Measurements from ENCODE around the gene PIGP.
"Not testable (repeated sequence)": the region's sequence is repeated elsewhere in the genome, so short reads cannot be mapped to it uniquely, and the experiment has no call there.

Gene PIGP

GRCh38 chr21:37072988-37073416, at the start of gene PIGP, which contains the start of gene TTC3:
Gene PIGP (minus strand): TSS chr21:37073071. CDS start chr21:37072515, 556 bp downstream.
Gene TTC3 (plus strand): TSS chr21:37073254. CDS start chr21:37087258, 14,004 bp downstream.
- TF ChIP-seq EZH2phosphoT487 (IDR thresholded peaks at IDR 0.05; ENCODE audit: low read depth): no peak
- TF ChIP-seq, protein P1, sequence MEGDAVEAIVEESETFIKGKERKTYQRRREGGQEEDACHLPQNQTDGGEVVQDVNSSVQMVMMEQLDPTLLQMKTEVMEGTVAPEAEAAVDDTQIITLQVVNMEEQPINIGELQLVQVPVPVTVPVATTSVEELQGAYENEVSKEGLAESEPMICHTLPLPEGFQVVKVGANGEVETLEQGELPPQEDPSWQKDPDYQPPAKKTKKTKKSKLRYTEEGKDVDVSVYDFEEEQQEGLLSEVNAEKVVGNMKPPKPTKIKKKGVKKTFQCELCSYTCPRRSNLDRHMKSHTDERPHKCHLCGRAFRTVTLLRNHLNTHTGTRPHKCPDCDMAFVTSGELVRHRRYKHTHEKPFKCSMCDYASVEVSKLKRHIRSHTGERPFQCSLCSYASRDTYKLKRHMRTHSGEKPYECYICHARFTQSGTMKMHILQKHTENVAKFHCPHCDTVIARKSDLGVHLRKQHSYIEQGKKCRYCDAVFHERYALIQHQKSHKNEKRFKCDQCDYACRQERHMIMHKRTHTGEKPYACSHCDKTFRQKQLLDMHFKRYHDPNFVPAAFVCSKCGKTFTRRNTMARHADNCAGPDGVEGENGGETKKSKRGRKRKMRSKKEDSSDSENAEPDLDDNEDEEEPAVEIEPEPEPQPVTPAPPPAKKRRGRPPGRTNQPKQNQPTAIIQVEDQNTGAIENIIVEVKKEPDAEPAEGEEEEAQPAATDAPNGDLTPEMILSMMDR (IDR thresholded peaks at IDR 0.05; ENCODE audit: low read depth, low read length): no peak
- peak within 1 kb of the TSS; percentile 91 for H3K4me2 ChIP-seq (ENCODE audit: low read length)
- peak within 1 kb of the TSS; percentile 23 for H2AFZ ChIP-seq (ENCODE audit: low read depth, low read length)
- peak within 1 kb of the TSS; percentile 69 for H3K27ac ChIP-seq (ENCODE audit: low read length)
- no peaks in the 10 kb centered on the region for H3K9me3 ChIP-seq (ENCODE audit: insufficient read depth, low read length)
- peaks cover 59% of the 10 kb centered on the region for H3K79me2 ChIP-seq (ENCODE audit: low read length)
- peak within 1 kb of the TSS; percentile 78 for H3K9ac ChIP-seq (ENCODE audit: low read length)
- peaks cover 26% of the 10 kb centered on the region for H4K20me1 ChIP-seq (ENCODE audit: insufficient read depth, low read length)
- peak within 1 kb of the TSS; percentile 87 for H3K4me3 ChIP-seq (ENCODE audit: low read length)
- H3K36me3 ChIP-seq (replicated peaks; ENCODE audit: low read depth, low read length): peaks cover 9% of the 10 kb centered on the region
- no peaks in the 10 kb centered on the region for H3K27me3 ChIP-seq (ENCODE audit: low read depth, low read length)
- peaks cover 17% of the 10 kb centered on the region; the same call in 1 of the 2 replicates for H3K4me1 ChIP-seq (ENCODE audit: low read length)

DNA sequence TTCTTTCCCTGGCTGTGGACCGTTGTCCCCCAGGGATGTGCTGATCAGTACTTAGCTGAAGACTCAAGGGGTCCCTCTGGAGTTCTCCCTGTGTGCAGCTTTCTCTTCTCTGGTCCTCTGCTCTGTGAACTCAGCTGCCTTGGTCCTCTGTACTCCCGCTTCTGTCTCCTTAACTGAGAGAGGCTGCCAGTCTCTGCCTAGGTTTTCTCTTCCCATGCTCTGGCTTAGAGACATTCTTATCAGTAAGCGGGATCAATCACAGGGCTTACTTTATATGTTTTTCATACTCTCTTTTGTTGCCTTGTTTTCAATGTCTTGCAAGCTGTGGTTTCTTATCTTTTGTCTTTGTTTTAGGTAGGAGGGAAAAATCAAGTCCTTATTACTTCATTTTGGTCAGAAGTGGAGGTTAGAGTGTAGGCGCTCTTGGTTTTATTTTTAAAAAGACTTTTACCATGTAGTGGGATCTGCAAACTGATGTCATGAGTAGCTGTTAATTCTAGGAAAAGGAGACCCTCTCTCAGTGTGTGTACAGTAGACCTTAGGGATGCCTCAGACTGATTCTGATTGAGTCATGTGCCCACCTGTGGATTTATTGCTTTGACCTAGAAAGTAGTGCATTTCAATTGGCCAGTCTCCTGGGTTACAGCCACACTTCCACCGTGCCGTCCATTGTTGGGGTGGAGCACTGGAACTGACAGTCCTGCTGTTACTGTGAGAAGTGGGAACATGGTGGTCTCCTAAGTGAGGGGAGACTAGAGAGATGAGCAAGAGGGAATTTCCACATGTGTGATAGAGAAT, 46.7 kb upstream of the PIGP start:
- H3K27ac ChIP-seq (ENCODE audit: low read length): no peak overlapping the region
- TF ChIP-seq, protein P1 (IDR thresholded peaks at IDR 0.05; ENCODE audit: low read depth, low read length): no peak
- TF ChIP-seq EZH2phosphoT487 (IDR thresholded peaks at IDR 0.05; ENCODE audit: low read depth): no peak
- H3K4me2 ChIP-seq (ENCODE audit: low read length): no peak overlapping the region
- H3K4me1 ChIP-seq (ENCODE audit: low read length): no peaks in the 10 kb centered on the region
- no peaks in the 10 kb centered on the region for H3K9me3 ChIP-seq (ENCODE audit: insufficient read depth, low read length)
- H3K9ac ChIP-seq (ENCODE audit: low read length): no peak overlapping the region
- H2AFZ ChIP-seq (ENCODE audit: low read depth, low read length): no peak overlapping the region
- no peak overlapping the region for H3K4me3 ChIP-seq (ENCODE audit: low read length)
- no peaks in the 10 kb centered on the region for H3K79me2 ChIP-seq (ENCODE audit: low read length)
- peaks cover 2% of the 10 kb centered on the region for H3K36me3 ChIP-seq (replicated peaks; ENCODE audit: low read depth, low read length)
- H3K27me3 ChIP-seq (ENCODE audit: low read depth, low read length): no peaks in the 10 kb centered on the region
- H4K20me1 ChIP-seq (ENCODE audit: insufficient read depth, low read length): no peaks in the 10 kb centered on the region

- H3K79me2 ChIP-seq (ENCODE audit: low read length): no peaks in the 10 kb centered on the region
- H2AFZ ChIP-seq (ENCODE audit: low read depth, low read length): no peak overlapping the region
- peaks cover 2% of the 10 kb centered on the region for H3K36me3 ChIP-seq (replicated peaks; ENCODE audit: low read depth, low read length)
- H3K9me3 ChIP-seq (ENCODE audit: insufficient read depth, low read length): no peaks in the 10 kb centered on the region
- no peak overlapping the region for H3K27ac ChIP-seq (ENCODE audit: low read length)
- no peaks in the 10 kb centered on the region for H4K20me1 ChIP-seq (ENCODE audit: insufficient read depth, low read length)
- no peaks in the 10 kb centered on the region for H3K4me1 ChIP-seq (ENCODE audit: low read length)
- no peak overlapping the region for H3K9ac ChIP-seq (ENCODE audit: low read length)
- H3K4me3 ChIP-seq (ENCODE audit: low read length): no peak overlapping the region
- TF ChIP-seq, protein P1 (IDR thresholded peaks at IDR 0.05; ENCODE audit: low read depth, low read length): no peak
- TF ChIP-seq EZH2phosphoT487 (IDR thresholded peaks at IDR 0.05; ENCODE audit: low read depth): no peak
- H3K4me2 ChIP-seq (ENCODE audit: low read length): no peak overlapping the region
- no peaks in the 10 kb centered on the region for H3K27me3 ChIP-seq (ENCODE audit: low read depth, low read length)
Measured at GRCh38 chr21:37118187-37118826, 45.4 kb upstream of the PIGP start.

GRCh38 chr21:37117204-37117603, 44.3 kb upstream of the PIGP start:
- H3K79me2 ChIP-seq (ENCODE audit: low read length): no peaks in the 10 kb centered on the region
- no peak for TF ChIP-seq EZH2phosphoT487 (IDR thresholded peaks at IDR 0.05; ENCODE audit: low read depth)
- TF ChIP-seq, protein P1 (IDR thresholded peaks at IDR 0.05; ENCODE audit: low read depth, low read length): no peak
- H3K9ac ChIP-seq (ENCODE audit: low read length): no peak overlapping the region
- no peak overlapping the region for H3K4me3 ChIP-seq (ENCODE audit: low read length)
- H2AFZ ChIP-seq (ENCODE audit: low read depth, low read length): no peak overlapping the region
- H3K4me1 ChIP-seq (ENCODE audit: low read length): no peaks in the 10 kb centered on the region
- H3K4me2 ChIP-seq (ENCODE audit: low read length): no peak overlapping the region
- no peak overlapping the region for H3K27ac ChIP-seq (ENCODE audit: low read length)
- H3K36me3 ChIP-seq (replicated peaks; ENCODE audit: low read depth, low read length): peaks cover 2% of the 10 kb centered on the region
- no peaks in the 10 kb centered on the region for H3K27me3 ChIP-seq (ENCODE audit: low read depth, low read length)
- H4K20me1 ChIP-seq (ENCODE audit: insufficient read depth, low read length): no peaks in the 10 kb centered on the region
- no peaks in the 10 kb centered on the region for H3K9me3 ChIP-seq (ENCODE audit: insufficient read depth, low read length)

GRCh38 chr21:37116459-37116858, 43.6 kb upstream of the PIGP start:
- not testable (repeated sequence) for H3K9me3 ChIP-seq (ENCODE audit: insufficient read depth, low read length); H3K36me3 ChIP-seq (replicated peaks; ENCODE audit: low read depth, low read length); H3K4me2 ChIP-seq (ENCODE audit: low read length); H3K4me3 ChIP-seq (ENCODE audit: low read length); H3K9ac ChIP-seq (ENCODE audit: low read length); H2AFZ ChIP-seq (ENCODE audit: low read depth, low read length); H3K4me1 ChIP-seq (ENCODE audit: low read length); H3K27ac ChIP-seq (ENCODE audit: low read length); H4K20me1 ChIP-seq (ENCODE audit: insufficient read depth, low read length); H3K79me2 ChIP-seq (ENCODE audit: low read length); H3K27me3 ChIP-seq (ENCODE audit: low read depth, low read length)

GRCh38 chr21:37114301-37114700, 41.4 kb upstream of the PIGP start:
- not testable (repeated sequence) for H3K9me3 ChIP-seq (ENCODE audit: insufficient read depth, low read length); H3K9ac ChIP-seq (ENCODE audit: low read length); H3K36me3 ChIP-seq (replicated peaks; ENCODE audit: low read depth, low read length); H3K4me2 ChIP-seq (ENCODE audit: low read length); H3K4me1 ChIP-seq (ENCODE audit: low read length); H3K27me3 ChIP-seq (ENCODE audit: low read depth, low read length); H3K4me3 ChIP-seq (ENCODE audit: low read length); H3K27ac ChIP-seq (ENCODE audit: low read length); H3K79me2 ChIP-seq (ENCODE audit: low read length); H2AFZ ChIP-seq (ENCODE audit: low read depth, low read length); H4K20me1 ChIP-seq (ENCODE audit: insufficient read depth, low read length)
